ENCODE data around the gene TPRA1. TPM values are rescaled to one million over a fixed set of nuclear protein-coding genes. Genes with fewer than 3 reads are reported as not detected.

TPRA1 gene
- total RNA-seq (2014; rRNA removed; shearing (Covaris generic); ENCODE audit: low replicate concordance), result 80.4 and 91.4 TPM in 2 replicates

GRCh38 chr3:127590593-127591465 is at the start of gene TPRA1:
Gene TPRA1, minus strand, starts transcription at chr3:127590733. Its CDS starts 10,587 bp downstream, at chr3:127580146.
- Histone ChIP-seq H3K9me3 (no peaks in the 10 kb centered on the region), H3K36me3 (peaks cover 26% of the 10 kb centered on the region), H3K27me3 (no peaks in the 10 kb centered on the region), H3K4me3 (peak within 1 kb of the TSS; percentile 94)
- DNase-seq, result peak; percentile 98

DNA sequence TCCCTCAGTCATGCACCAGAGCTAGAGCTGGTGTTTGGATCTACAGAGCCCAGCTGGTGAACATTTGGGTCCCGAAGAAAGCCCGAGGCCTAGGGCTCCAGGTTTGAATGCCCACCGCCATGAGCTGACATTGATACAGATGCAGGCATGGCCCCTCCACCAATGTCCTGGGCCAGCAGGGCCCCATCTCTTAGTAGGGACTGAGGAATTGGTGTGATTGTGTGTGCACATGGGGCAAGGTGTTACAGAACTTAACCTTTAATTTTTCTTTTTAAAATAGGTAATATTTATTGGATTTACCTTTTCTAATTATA is 49.5 kb upstream of the TPRA1 start:
- Histone ChIP-seq H3K36me3 (peaks cover 11% of the 10 kb centered on the region; the same call in 1 of the 2 replicates), H3K27me3 (no peaks in the 10 kb centered on the region), H3K9me3 (no peaks in the 10 kb centered on the region; the same call in 1 of the 2 replicates), H3K4me3 (no peak overlapping the region)
- DNase-seq, result no peak

- peak; percentile 22 for DNase-seq
- Histone ChIP-seq H3K27me3 (no peaks in the 10 kb centered on the region), H3K36me3 (peaks cover 11% of the 10 kb centered on the region; the same call in 1 of the 2 replicates), H3K4me3 (no peak overlapping the region), H3K9me3 (no peaks in the 10 kb centered on the region; the same call in 1 of the 2 replicates)
Measured at GRCh38 chr3:127639173-127640041, 48.9 kb upstream of the TPRA1 start.

GRCh38 chr3:127637971-127638370 is 47.4 kb upstream of the TPRA1 start:
- no peak for DNase-seq
- H3K4me3 ChIP-seq, result no peak overlapping the region
- 0 out of 2 replicates have a peak, but pooled peaks cover 11% of the 10 kb centered on the region for H3K36me3 ChIP-seq
- no peaks in the 10 kb centered on the region for H3K27me3 ChIP-seq
- no peaks in the 10 kb centered on the region; the same call in 1 of the 2 replicates for H3K9me3 ChIP-seq

DNA sequence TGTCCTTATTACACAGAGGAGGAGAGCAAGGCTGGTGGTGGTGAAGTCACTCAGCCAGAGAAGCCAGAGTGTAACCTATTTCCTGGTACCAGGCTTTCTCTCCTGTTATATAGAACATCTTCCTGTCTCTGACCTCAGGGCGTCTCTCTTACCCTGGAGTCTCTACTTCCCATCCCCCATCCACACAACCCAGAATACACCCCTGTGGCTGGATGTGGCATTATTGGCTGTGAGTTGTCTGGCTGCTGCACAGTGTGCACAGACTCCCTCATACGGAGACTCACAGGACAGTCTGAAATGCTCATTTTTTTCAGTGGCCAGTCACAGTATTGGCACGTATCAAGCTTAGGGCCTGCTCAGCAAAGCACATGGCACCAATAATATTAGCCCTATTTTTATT is 47.0 kb upstream of the TPRA1 start:
- Histone ChIP-seq H3K4me3 (no peak overlapping the region), H3K9me3 (no peaks in the 10 kb centered on the region; the same call in 1 of the 2 replicates), H3K36me3 (0 out of 2 replicates have a peak, but pooled peaks cover 11% of the 10 kb centered on the region), H3K27me3 (no peaks in the 10 kb centered on the region)
- DNase-seq, result no peak

- Histone ChIP-seq H3K36me3 (no peaks in the 10 kb centered on the region), H3K27me3 (no peaks in the 10 kb centered on the region), H3K9me3 (no peaks in the 10 kb centered on the region), H3K4me3 (no peak overlapping the region)
- no peak for DNase-seq
Measured at GRCh38 chr3:127634653-127635052, 44.1 kb upstream of the TPRA1 start.

DNA sequence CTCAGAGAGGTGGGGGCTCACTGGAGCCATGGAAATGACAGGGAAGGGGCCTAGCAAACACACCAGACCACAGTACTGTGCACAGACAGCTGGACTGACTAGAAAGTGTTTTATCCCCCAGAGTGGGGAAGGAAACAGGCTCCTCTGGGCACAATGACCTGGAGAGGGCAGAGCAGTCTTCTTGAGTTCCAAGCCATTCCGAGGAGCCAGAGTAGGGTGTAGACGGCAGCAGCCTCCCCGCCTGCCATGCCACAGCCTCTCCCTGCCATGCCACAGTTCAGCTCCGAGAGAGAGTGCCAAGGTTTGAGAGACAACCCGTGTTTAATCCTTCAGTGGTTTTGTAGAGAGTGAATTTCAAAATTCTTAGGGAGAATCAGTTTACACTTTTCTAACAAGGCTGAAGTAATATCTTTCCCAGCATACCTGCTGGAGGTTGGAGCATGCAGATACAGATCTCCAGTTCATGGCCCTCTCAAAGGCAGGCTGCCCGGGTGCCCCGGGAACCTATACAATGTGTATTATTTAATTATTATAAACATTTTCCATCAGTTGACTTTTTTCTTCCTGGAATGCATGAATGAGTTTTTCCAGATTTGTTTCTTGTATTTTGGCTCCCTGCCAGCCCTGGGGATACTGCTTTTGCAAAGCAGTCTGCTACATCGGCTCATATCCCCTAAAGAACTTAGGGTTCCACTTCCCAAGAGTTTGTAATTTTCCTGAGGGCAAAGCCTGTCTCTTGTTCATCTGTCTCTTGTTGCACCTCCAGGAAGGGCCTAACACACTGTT is 41.7 kb upstream of the TPRA1 start:
- Histone ChIP-seq H3K9me3 (no peaks in the 10 kb centered on the region), H3K4me3 (no peak overlapping the region), H3K27me3 (no peaks in the 10 kb centered on the region), H3K36me3 (no peaks in the 10 kb centered on the region)
- DNase-seq, result no peak

- Histone ChIP-seq H3K4me3 (no peak overlapping the region), H3K36me3 (no peaks in the 10 kb centered on the region), H3K27me3 (no peaks in the 10 kb centered on the region), H3K9me3 (no peaks in the 10 kb centered on the region)
- no peak for DNase-seq
Measured at GRCh38 chr3:127630811-127631714, 40.5 kb upstream of the TPRA1 start.

DNA sequence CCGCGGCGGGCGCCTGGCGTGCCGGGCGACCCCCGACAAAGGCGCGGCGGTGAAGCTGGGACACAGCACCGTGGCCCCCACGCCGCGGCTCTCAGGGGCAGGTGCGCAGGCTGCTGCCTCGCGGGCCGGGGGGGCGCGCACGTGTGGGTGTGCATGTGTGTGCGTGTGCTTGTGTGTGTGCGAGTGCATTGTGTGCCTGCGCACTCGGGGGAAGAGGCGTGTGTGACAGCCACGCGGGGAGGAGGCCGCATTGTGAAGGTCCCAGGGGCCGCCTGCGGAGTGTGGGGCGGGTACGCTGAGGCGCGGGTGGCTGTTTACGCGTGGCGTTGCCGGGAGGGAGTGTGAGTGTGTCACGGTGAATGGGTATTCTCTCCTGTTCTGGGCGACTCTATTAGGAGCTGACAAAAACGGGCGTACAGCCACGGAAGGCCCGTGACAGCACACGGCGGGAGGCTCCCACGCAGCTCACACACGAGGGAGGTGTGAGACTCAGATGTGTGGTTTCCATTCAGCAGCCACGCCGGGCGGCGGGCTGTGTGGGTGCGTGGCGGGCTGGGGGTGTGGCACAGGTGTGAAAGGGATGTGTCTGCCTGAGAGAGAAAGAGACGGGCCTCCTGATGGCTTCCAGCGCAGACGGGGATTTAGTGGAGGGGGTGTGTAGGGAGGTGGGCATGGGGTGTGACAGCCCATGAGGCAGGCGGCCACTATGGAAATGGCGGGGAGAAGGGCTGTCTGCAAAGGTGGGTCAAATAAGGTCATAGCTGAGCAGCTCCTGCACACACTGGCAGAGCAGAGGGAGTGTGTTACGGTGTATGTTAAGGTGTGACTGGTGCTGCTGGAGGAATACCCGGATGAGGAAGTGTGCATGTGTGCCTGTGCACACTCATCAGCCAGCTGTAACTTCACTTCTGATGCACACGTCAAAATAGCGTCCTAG is 39.2 kb upstream of the TPRA1 start:
- Histone ChIP-seq H3K36me3 (no peaks in the 10 kb centered on the region), H3K27me3 (no peaks in the 10 kb centered on the region), H3K4me3 (peak overlapping the region; percentile 60), H3K9me3 (no peaks in the 10 kb centered on the region)
- DNase-seq, result no peak

- Histone ChIP-seq H3K9me3 (no peaks in the 10 kb centered on the region), H3K36me3 (no peaks in the 10 kb centered on the region), H3K27me3 (no peaks in the 10 kb centered on the region), H3K4me3 (peak within 1 kb of the TSS; percentile 60)
- DNase-seq, result peak; percentile 74
Measured at GRCh38 chr3:127628788-127629466, 38.4 kb upstream of the TPRA1 start, which contains the start of gene PODXL2. Gene PODXL2, plus strand, starts transcription at chr3:127629185. Its CDS starts 35 bp downstream, at chr3:127629220.

DNA sequence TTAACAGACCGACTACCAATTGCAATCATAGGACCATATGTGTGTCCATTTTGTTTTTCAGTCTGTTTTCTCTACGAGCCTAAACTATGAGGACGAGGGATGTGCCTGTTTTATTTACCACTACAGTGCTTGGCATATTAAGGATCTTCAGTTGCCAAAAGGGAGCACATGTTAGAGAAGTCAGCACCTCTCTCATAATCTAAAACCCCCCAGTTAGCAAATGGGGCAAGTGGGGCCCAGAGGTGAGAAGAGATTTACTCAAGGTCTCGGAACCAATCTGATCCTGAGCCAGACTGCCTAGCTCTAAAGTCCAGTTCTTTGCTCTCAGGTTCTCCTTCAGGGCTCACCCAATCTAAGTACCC is 37.9 kb upstream of the TPRA1 start:
- Histone ChIP-seq H3K27me3 (no peaks in the 10 kb centered on the region), H3K9me3 (no peaks in the 10 kb centered on the region), H3K36me3 (no peaks in the 10 kb centered on the region), H3K4me3 (no peak overlapping the region)
- no peak for DNase-seq

DNA sequence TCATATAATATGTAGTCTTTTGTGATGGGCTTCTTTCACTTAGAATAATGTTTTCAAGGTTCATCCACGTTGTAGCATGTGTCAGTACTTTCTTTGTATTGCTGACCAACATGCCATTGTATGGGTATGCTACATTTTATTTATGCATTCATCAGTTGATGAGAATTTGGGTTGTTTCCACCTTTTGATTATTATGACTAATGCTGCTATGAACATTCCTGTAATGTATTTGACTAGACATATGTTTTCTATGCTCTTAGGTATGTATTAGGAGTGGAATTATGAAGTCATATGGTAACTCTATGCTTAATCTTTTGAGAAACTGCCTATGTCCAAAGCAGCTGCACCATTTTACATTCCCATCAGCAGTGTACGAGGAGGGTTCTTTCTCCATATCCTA is 35.3 kb upstream of the TPRA1 start:
- no peak for DNase-seq
- H3K4me3 ChIP-seq, result no peak overlapping the region

DNA sequence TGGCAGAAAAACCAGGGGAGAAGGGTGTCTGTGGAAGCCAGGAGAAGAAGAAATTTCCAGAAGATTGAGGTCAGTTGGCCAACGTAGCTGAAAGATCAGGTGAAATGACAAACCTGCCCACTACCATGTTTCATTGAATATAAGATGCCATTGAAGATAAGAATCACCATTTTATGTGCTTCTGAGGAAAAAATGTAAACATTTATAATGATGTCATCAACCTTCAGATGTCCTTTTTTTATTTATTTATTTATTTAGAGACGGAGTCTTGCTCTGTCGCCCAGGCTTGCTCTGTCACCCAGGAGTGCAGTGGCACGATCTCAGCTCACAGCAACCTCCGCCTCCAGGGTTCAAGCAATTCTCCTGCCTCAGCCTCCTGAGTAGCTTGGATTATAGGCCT is 33.5 kb upstream of the TPRA1 start:
- H3K4me3 ChIP-seq, result no peak overlapping the region
- no peak for DNase-seq
- H3K27me3 ChIP-seq, result no peaks in the 10 kb centered on the region
- peaks cover 35% of the 10 kb centered on the region for H3K36me3 ChIP-seq
- no peaks in the 10 kb centered on the region for H3K9me3 ChIP-seq

More for the DNA sequence above, 35.3 kb upstream of the TPRA1 start:
- H3K9me3 ChIP-seq, result no peaks in the 10 kb centered on the region
- H3K36me3 ChIP-seq, result peaks cover 18% of the 10 kb centered on the region
- H3K27me3 ChIP-seq, result no peaks in the 10 kb centered on the region

Measured in MG63 (cell line).